Measurements from ENCODE around the gene KLKB1.

DNA sequence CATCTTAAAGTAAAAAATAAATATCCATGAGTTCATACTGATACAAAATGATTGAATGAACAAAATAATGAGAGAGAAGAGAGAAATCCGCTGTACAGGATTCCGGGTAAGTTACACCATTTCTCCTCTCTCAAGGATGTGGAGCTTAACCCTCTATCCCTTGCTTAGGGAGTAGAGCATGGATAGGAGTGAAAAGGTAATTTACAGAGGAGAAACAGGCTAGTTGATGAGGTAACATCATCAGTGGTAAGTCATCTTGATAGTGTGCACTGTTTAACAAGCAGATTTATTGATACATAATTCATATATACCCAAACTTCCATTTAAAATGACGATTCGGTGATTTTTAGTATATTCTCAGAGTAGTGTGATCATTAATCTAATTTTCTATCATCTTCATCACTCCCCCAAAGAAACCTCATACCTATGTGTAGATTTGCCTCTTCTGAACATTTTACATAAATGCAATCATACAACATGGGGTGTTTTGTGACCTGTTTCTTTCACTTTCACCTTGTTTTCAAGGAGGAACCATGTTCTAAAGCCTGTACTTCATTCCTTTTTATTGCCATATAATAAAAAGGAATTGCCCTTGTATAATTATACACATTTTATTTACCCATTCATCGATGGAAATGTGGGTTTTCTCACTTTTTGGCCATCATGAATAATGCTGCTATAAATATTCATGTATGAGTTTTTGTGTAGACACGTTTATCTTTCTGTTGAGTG, 73.5 kb downstream of the KLKB1 start:
- no peak for TF ChIP-seq TAF1 (IDR thresholded peaks at IDR 0.05; ENCODE audit: borderline replicate concordance, insufficient read depth, low read length)
- no peak for TF ChIP-seq POLR2AphosphoS5 (IDR thresholded peaks at IDR 0.05; ENCODE audit: low read depth, low read length)

Data from PFSK-1 (cell line).